ENCODE results near the gene STEAP1. TPM values are rescaled to one million over a fixed set of nuclear protein-coding genes. Genes with fewer than 3 reads are reported as not detected.

Gene STEAP1
- total and polyA plus RNA-seq, 2 experiments from 2014 or later: not detected

DNA sequence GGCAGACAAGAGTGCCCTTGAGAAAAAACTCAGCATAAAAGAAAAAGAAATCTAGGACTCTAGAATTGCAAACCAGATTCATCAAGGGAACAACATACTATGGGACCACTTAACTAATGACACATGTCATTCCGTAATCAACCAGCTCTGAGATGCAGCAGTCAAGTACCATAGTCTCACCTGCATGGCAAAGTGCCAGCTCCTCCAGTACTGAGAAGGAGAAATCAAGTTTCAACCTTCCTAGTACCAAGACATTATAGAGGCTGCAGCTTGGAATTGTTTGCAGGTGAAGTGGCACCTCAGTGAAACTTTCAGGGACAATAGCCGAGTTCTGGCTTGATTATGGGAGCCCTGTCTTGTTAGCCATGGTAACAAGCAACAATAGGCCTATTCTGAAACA, 11.5 kb downstream of the STEAP1 start:
- no peaks in the 10 kb centered on the region for H3K36me3 ChIP-seq
- no peaks in the 10 kb centered on the region for H3K9me3 ChIP-seq (ENCODE audit: low read depth)
- DNase-seq (ENCODE audit: low read depth in 1 of 2, low spot score in 1 of 2): no peak
- H3K27me3 ChIP-seq: no peaks in the 10 kb centered on the region
- no peaks in the 10 kb centered on the region for H3K4me1 ChIP-seq (ENCODE audit: low read depth)
- H3K27ac ChIP-seq: no peak overlapping the region
- TF ChIP-seq, protein P1, sequence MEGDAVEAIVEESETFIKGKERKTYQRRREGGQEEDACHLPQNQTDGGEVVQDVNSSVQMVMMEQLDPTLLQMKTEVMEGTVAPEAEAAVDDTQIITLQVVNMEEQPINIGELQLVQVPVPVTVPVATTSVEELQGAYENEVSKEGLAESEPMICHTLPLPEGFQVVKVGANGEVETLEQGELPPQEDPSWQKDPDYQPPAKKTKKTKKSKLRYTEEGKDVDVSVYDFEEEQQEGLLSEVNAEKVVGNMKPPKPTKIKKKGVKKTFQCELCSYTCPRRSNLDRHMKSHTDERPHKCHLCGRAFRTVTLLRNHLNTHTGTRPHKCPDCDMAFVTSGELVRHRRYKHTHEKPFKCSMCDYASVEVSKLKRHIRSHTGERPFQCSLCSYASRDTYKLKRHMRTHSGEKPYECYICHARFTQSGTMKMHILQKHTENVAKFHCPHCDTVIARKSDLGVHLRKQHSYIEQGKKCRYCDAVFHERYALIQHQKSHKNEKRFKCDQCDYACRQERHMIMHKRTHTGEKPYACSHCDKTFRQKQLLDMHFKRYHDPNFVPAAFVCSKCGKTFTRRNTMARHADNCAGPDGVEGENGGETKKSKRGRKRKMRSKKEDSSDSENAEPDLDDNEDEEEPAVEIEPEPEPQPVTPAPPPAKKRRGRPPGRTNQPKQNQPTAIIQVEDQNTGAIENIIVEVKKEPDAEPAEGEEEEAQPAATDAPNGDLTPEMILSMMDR (IDR thresholded peaks at IDR 0.05; ENCODE audit: low read depth, low read length): no peak
- H3K4me3 ChIP-seq: no peak overlapping the region

DNA sequence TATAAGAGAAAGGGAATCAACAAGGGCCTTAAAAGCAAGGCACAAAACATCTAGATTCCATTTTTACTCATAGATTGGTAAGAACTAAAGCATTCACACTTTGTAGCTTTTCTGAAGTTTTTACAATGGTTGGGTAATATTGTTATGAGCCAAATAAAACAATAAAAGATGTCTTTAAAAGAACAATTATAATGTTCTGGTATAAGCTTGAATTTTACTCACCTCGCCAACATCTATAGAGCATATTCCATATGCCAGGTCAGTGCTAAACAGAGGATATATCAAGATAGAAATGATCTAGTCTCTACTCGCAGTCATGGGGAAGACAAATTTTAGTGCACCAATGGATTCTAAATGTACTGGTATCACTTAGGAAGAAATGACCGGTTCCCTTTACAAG, 11.9 kb downstream of the STEAP1 start:
- Histone ChIP-seq H3K4me3 (no peak overlapping the region), H3K4me1 (ENCODE audit: low read depth) (no peaks in the 10 kb centered on the region), H3K36me3 (no peaks in the 10 kb centered on the region), H3K9me3 (ENCODE audit: low read depth) (no peaks in the 10 kb centered on the region), H3K27me3 (no peaks in the 10 kb centered on the region), H3K27ac (no peak overlapping the region)
- TF ChIP-seq, protein P1 (IDR thresholded peaks at IDR 0.05; ENCODE audit: low read depth, low read length): no peak
- no peak for DNase-seq (ENCODE audit: low read depth in 1 of 2, low spot score in 1 of 2)

DNA sequence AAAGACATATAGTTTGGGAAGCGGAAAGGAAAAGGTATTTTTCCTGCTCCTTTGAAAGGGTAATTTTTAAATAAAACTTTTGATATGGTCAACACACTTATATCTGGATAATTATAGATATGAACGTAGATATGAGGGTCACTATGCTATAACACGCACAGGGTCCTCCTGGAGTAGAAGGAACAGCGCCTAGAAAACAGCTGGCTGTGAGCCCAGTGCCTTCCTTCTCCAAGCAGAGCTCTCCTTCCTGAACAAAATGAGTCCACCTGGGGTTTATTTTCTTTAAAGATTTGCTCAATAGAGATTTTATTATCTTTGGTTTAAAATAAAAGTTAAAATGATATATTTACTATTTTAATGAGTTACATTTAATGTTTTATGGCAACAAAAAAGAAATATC, 13.1 kb downstream of the STEAP1 start:
- Histone ChIP-seq H3K27me3 (no peaks in the 10 kb centered on the region), H3K9me3 (ENCODE audit: low read depth) (no peaks in the 10 kb centered on the region), H3K27ac (no peak overlapping the region), H3K36me3 (no peaks in the 10 kb centered on the region), H3K4me1 (ENCODE audit: low read depth) (no peaks in the 10 kb centered on the region), H3K4me3 (no peak overlapping the region)
- TF ChIP-seq, protein P1 (IDR thresholded peaks at IDR 0.05; ENCODE audit: low read depth, low read length): no peak
- no peak for DNase-seq (ENCODE audit: low read depth in 1 of 2, low spot score in 1 of 2)

DNA sequence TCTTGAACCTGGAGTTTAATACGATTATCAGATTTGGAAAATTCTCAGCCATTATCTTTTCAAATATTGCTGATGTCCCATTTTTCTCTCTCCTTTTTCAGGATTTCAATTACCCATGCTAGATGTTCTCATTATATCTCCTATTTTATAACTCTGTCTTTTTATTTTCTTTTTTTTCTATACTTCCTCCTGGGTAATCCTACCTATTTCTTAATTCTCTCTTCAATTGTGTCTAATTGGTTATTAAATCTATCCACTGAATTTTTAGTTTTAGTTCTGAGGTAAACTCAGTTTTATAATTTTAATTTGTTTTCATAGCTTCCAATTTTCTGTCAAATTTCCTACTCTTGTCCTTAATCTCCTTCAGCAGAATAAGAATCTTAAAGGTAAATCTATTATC, 15.6 kb downstream of the STEAP1 start:
- Histone ChIP-seq H3K27ac (no peak overlapping the region), H3K36me3 (no peaks in the 10 kb centered on the region), H3K4me3 (no peak overlapping the region), H3K9me3 (ENCODE audit: low read depth) (no peaks in the 10 kb centered on the region), H3K27me3 (no peaks in the 10 kb centered on the region), H3K4me1 (ENCODE audit: low read depth) (no peaks in the 10 kb centered on the region)
- TF ChIP-seq, protein P1 (IDR thresholded peaks at IDR 0.05; ENCODE audit: low read depth, low read length): no peak
- no peak for DNase-seq (ENCODE audit: low read depth in 1 of 2, low spot score in 1 of 2)

DNA sequence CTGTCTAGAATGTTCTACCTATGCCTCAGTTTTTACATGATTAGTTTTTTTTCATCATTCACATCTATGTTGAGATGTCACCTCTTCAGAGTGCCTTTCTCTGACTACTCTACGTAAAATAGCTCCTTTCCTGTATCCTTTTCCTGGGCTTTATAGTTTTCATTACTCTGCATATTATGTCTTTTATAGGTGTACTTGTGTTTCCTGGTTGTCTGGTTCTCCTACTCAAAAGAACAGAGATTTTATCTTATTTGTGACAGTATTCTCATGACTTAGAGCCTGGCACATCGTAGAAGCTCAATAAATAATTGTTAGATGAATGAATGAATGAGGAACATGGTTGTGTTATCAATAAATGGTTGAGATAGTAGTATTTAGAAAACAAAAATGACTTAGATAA, 17.9 kb downstream of the STEAP1 start:
- Histone ChIP-seq H3K4me1 (ENCODE audit: low read depth) (no peaks in the 10 kb centered on the region), H3K4me3 (no peak overlapping the region), H3K27ac (no peak overlapping the region), H3K36me3 (no peaks in the 10 kb centered on the region), H3K9me3 (ENCODE audit: low read depth) (no peaks in the 10 kb centered on the region), H3K27me3 (no peaks in the 10 kb centered on the region)
- TF ChIP-seq, protein P1 (IDR thresholded peaks at IDR 0.05; ENCODE audit: low read depth, low read length): no peak
- no peak for DNase-seq (ENCODE audit: low read depth in 1 of 2, low spot score in 1 of 2)

DNA sequence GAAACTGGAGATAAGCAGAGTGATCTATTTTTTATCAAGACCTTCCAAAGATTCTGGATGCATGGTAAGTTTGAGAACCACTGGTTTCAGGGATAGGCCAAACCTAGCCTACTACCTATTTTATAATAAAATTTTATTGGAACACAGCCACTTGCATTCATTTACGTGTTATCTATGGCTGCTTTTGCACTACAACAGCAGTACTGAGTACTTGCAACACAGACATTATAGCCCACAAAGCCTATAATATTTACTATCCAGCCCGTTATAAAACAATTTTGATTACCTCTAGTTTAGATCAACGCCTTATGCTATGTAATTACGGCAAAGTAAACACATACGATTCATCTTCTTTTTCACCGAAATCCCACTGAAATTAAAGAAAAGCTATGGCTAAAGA, 18.4 kb downstream of the STEAP1 start:
- H3K27ac ChIP-seq: no peak overlapping the region
- H3K4me1 ChIP-seq (ENCODE audit: low read depth): no peaks in the 10 kb centered on the region
- no peak overlapping the region for H3K4me3 ChIP-seq
- no peaks in the 10 kb centered on the region for H3K9me3 ChIP-seq (ENCODE audit: low read depth)
- H3K36me3 ChIP-seq: no peaks in the 10 kb centered on the region
- TF ChIP-seq, protein P1 (IDR thresholded peaks at IDR 0.05; ENCODE audit: low read depth, low read length): no peak
- DNase-seq (ENCODE audit: low read depth in 1 of 2, low spot score in 1 of 2): no peak
- H3K27me3 ChIP-seq: no peaks in the 10 kb centered on the region

All from cardiac muscle cell (in vitro differentiated cells and primary cell).